MM.1S (cell line): ENCODE results near the gene ANKRD13A.

Source experiments
- DNase-seq: peaks from one replicate; pipeline ENCODE4 v3.0.0-alpha.2; 2015
- H2AFZ ChIP-seq: fragments of 300-600 bp; sonication (generic); 2 replicates; pipeline ENCODE4 v1.6.0; 2016; ENCODE audit warnings: antibody characterized with exemption, low read length
- H3F3A ChIP-seq: fragments of 300-600 bp; sonication (generic); 2 replicates; pipeline ENCODE4 v1.6.1; 2016; ENCODE audit warnings: mild to moderate bottlenecking, antibody characterized with exemption, low read length, moderate library complexity, mixed read lengths; ENCODE audit not compliant: insufficient read depth
- H3K27ac ChIP-seq: fragments of 300-600 bp; sonication (generic); 2 replicates; pipeline ENCODE4 v1.5.1; 2016; ENCODE audit warnings: mild to moderate bottlenecking, low read length
- H3K27me3 ChIP-seq: fragments of 300-600 bp; sonication (generic); replicated peaks from 2 replicates; pipeline ENCODE4 v1.6.0; 2016; ENCODE audit warnings: low read length; ENCODE audit not compliant: insufficient read depth
- H3K36me3 ChIP-seq: fragments of 300-600 bp; sonication (generic); replicated peaks from 2 replicates; pipeline ENCODE4 v1.6.1; 2016; ENCODE audit warnings: mild to moderate bottlenecking, low read length, mixed read lengths; ENCODE audit not compliant: insufficient read depth
- H3K4me1 ChIP-seq: fragments of 300-600 bp; sonication (generic); 2 replicates; pipeline ENCODE4 v1.6.1; 2016; ENCODE audit warnings: low read length, mixed read lengths
- H3K4me2 ChIP-seq: fragments of 300-600 bp; sonication (generic); 2 replicates; pipeline ENCODE4 v1.6.0; 2016; ENCODE audit warnings: low read depth, low read length
- H3K4me3 ChIP-seq: fragments of 300-600 bp; sonication (generic); 2 replicates; pipeline ENCODE4 v1.5.1; 2016; ENCODE audit warnings: low read length, mixed read lengths
- H3K79me2 ChIP-seq: fragments of 300-600 bp; sonication (generic); 2 replicates; pipeline ENCODE4 v1.6.1; 2016; ENCODE audit warnings: mixed run types, low read length, mixed read lengths
- H3K9ac ChIP-seq: fragments of 300-600 bp; sonication (generic); 2 replicates; pipeline ENCODE4 v1.6.1; 2016; ENCODE audit warnings: low read length, mixed read lengths
- H3K9me2 ChIP-seq: fragments of 300-600 bp; sonication (generic); replicated peaks from 2 replicates; pipeline ENCODE4 v1.6.1; 2016; ENCODE audit warnings: mild to moderate bottlenecking, low read length, mixed read lengths; ENCODE audit not compliant: insufficient read depth
- H3K9me3 ChIP-seq: fragments of 300-600 bp; sonication (generic); replicated peaks from 2 replicates; pipeline ENCODE4 v1.6.1; 2016; ENCODE audit warnings: mild to moderate bottlenecking, low read length, mixed read lengths; ENCODE audit not compliant: insufficient read depth
- H4K20me1 ChIP-seq: fragments of 300-600 bp; sonication (generic); 2 replicates; pipeline ENCODE4 v1.6.1; 2016; ENCODE audit warnings: mild to moderate bottlenecking, low read length, moderate library complexity, mixed read lengths; ENCODE audit not compliant: insufficient read depth
- EZH2 ChIP-seq: fragments of 300-600 bp; sonication (generic); optimal IDR thresholded peaks from 2 replicates; pipeline ENCODE3; 2017; ENCODE audit warnings: low read depth, mild to moderate bottlenecking, antibody characterized with exemption, low read length, mixed read lengths
- EZH2phosphoT487 ChIP-seq: fragments of 300-600 bp; sonication (generic); IDR thresholded peaks from 2 replicates; pipeline ENCODE4 v1.6.1; 2018; ENCODE audit warnings: antibody characterized with exemption, low read length
- TF ChIP-seq, protein P1 (sequence below): fragments of 300-600 bp; sonication (generic); IDR thresholded peaks from 2 replicates; pipeline ENCODE4 v1.5.1; 2016; ENCODE audit warnings: antibody characterized with exemption, low read length, mixed read lengths

The ANKRD13A gene

DNA sequence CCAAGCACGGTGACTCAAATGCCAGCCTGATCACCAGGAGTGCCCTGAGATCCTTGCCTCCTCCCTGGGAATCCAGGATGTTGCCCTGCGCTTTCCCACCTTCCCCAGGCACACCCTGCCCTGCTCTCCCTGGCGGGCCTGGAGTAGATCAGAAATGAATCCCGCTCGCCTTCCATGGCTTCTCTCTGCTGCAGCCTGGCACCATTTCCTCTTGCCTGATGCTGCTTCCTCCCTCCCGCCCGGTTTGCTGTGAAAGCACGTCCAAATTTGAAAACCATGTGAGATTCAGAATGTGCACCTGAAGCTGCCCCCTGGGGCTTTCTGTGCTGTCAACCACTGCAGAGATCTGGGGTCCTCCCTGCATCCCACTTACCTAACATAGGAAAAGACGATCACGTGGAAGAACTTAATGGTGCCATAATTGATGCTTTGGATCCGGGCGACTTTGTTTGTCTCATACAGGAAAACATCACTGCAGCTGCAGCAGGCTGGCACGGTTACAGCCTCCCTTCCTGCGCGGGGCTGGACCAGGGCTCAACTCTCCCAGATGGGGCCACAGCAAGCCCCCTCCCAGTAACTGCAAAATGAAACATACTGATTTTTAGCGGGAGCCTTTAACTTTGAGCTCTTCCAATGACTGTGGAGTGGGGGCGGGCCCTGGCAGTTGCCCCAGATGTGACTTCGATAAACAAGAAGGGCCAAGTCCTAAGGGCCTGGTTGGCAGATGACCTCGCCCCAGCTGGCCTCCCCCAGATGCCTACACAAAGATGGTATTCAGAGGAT is 74.0 kb downstream of the ANKRD13A start:
- Histone ChIP-seq H4K20me1 (no peaks in the 10 kb centered on the region), H3K4me3 (peak overlapping the region; percentile 60), H3K4me1 (no peaks in the 10 kb centered on the region), H3K27ac (peak overlapping the region; percentile 22; the same call in 1 of the 2 replicates), H3K9me3 (no peaks in the 10 kb centered on the region), H3K79me2 (no peaks in the 10 kb centered on the region), H3F3A (no peaks in the 10 kb centered on the region), H3K4me2 (peak overlapping the region; percentile 47), H3K9me2 (no peaks in the 10 kb centered on the region), H3K27me3 (no peaks in the 10 kb centered on the region), H3K9ac (peak overlapping the region; percentile 44; the same call in 1 of the 2 replicates), H2AFZ (peak overlapping the region; percentile 45), H3K36me3 (no peaks in the 10 kb centered on the region)
- TF ChIP-seq EZH2phosphoT487 (no peak), EZH2 (no peak)
- TF ChIP-seq, protein P1, sequence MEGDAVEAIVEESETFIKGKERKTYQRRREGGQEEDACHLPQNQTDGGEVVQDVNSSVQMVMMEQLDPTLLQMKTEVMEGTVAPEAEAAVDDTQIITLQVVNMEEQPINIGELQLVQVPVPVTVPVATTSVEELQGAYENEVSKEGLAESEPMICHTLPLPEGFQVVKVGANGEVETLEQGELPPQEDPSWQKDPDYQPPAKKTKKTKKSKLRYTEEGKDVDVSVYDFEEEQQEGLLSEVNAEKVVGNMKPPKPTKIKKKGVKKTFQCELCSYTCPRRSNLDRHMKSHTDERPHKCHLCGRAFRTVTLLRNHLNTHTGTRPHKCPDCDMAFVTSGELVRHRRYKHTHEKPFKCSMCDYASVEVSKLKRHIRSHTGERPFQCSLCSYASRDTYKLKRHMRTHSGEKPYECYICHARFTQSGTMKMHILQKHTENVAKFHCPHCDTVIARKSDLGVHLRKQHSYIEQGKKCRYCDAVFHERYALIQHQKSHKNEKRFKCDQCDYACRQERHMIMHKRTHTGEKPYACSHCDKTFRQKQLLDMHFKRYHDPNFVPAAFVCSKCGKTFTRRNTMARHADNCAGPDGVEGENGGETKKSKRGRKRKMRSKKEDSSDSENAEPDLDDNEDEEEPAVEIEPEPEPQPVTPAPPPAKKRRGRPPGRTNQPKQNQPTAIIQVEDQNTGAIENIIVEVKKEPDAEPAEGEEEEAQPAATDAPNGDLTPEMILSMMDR = no peak
- peak; percentile 10 for DNase-seq

DNA sequence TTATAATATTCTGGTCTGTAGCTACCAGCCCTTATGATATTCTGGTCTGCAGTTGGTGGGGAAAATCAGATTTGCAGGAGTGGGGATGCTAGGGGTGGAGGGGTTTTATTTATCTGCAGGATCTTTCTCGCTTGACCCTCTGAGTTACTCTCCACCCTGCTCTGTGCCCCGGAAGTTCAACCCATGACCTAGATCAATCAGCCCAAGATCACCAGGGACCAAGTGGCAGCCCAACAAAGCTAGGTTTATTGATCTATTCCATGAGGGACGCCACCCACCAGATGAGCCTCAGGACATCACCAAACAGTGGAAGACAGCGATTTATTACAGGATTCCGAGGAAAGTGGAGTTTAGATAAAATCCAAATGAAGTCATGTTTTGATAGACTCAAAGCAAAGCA is 74.9 kb downstream of the ANKRD13A start:
- Histone ChIP-seq H3K27me3 (no peaks in the 10 kb centered on the region), H3K27ac (no peak overlapping the region), H3K79me2 (no peaks in the 10 kb centered on the region), H3K4me2 (no peak overlapping the region), H4K20me1 (no peaks in the 10 kb centered on the region), H3K9me3 (no peaks in the 10 kb centered on the region), H3K9me2 (no peaks in the 10 kb centered on the region), H3F3A (peaks cover under 1% of the 10 kb centered on the region; the same call in 1 of the 2 replicates), H3K4me3 (no peak overlapping the region), H3K9ac (no peak overlapping the region), H3K36me3 (no peaks in the 10 kb centered on the region), H3K4me1 (peaks cover 4% of the 10 kb centered on the region), H2AFZ (no peak overlapping the region; the same call in 1 of the 2 replicates)
- no peak for DNase-seq
- TF ChIP-seq, protein P1 = no peak
- no peak for TF ChIP-seq EZH2
- no peak for TF ChIP-seq EZH2phosphoT487

DNA sequence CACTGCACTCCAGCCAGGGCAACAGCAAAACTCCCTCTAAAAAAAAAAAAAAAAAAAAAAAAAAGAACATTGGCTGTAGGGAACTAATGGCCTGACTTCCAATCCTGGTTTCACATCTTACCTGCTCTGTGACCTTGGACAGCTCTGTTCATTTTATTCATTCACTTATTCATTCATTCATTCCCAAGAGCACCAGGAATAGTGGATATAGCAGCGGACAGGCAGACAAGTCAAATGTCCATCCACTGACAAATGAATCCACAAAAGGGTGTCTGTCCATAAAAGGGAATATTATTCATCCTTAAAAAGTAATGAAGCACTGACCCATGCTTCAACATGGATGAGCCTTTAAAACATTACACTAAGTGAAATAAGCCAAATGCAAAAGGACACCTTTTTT is 76.7 kb downstream of the ANKRD13A start:
- Histone ChIP-seq H2AFZ (no peak overlapping the region), H3K9ac (no peak overlapping the region), H3K27ac (no peak overlapping the region), H3K79me2 (no peaks in the 10 kb centered on the region), H3K9me3 (no peaks in the 10 kb centered on the region), H3K4me1 (peaks cover 12% of the 10 kb centered on the region), H3K9me2 (no peaks in the 10 kb centered on the region), H3K4me2 (no peak overlapping the region), H3F3A (peaks cover 4% of the 10 kb centered on the region; the same call in 1 of the 2 replicates), H3K4me3 (no peak overlapping the region), H4K20me1 (no peaks in the 10 kb centered on the region), H3K36me3 (no peaks in the 10 kb centered on the region), H3K27me3 (no peaks in the 10 kb centered on the region)
- TF ChIP-seq EZH2phosphoT487 = no peak
- TF ChIP-seq, protein P1 = no peak
- DNase-seq = no peak
